Neuronal stem cell (in vitro differentiated cells): ENCODE results near the gene ART5.
"Not testable (repeated sequence)": the region's sequence is repeated elsewhere in the genome, so short reads cannot be mapped to it uniquely, and the experiment has no call there.

ENCODE experiments used
- DNase-seq: peaks from one replicate; pipeline ENCODE4 v3.0.0-alpha.2; 2013; ENCODE audit warnings: low spot score
- H2AFZ ChIP-seq: one replicate; pipeline ENCODE4 v1.6.1; 2013; ENCODE audit warnings: mild to moderate bottlenecking, low read length, inconsistent platforms
- H2AK5ac ChIP-seq: 2 replicates; pipeline ENCODE4 v1.6.1; 2013; ENCODE audit warnings: low read depth, mild to moderate bottlenecking, inconsistent platforms, low read length, moderate library complexity, mixed read lengths
- H2BK120ac ChIP-seq: 2 replicates; pipeline ENCODE4 v1.6.1; 2013; ENCODE audit warnings: low read depth, mild to moderate bottlenecking, inconsistent platforms, low read length, moderate library complexity, mixed read lengths
- H2BK12ac ChIP-seq: one replicate; pipeline ENCODE4 v1.6.1; 2013; ENCODE audit warnings: low read length, inconsistent platforms
- H2BK15ac ChIP-seq: 2 replicates; pipeline ENCODE4 v1.6.1; 2013; ENCODE audit warnings: mild to moderate bottlenecking, low read length, inconsistent platforms, mixed read lengths
- H2BK5ac ChIP-seq: one replicate; pipeline ENCODE4 v1.6.1; 2013; ENCODE audit warnings: inconsistent platforms, mild to moderate bottlenecking, low read length, moderate library complexity
- H3K14ac ChIP-seq: one replicate; pipeline ENCODE4 v1.6.1; 2013; ENCODE audit warnings: low read length, inconsistent platforms
- H3K18ac ChIP-seq: 2 replicates; pipeline ENCODE4 v1.6.1; 2013; ENCODE audit warnings: low read length, inconsistent platforms
- H3K23ac ChIP-seq: 2 replicates; pipeline ENCODE4 v1.6.1; 2013; ENCODE audit warnings: low read depth, mild to moderate bottlenecking, mixed read lengths, low read length, inconsistent platforms; ENCODE audit not compliant: poor library complexity
- H3K27ac ChIP-seq: replicated peaks from 3 replicates; pipeline ENCODE4 v1.5.1; 2013; ENCODE audit warnings: low read length, inconsistent platforms
- H3K27me3 ChIP-seq, 3 experiments: 2 replicates each; pipeline ENCODE4 v1.6.1; 2013; ENCODE audit warnings: low read length in 3 of 3, mild to moderate bottlenecking in 2 of 3, inconsistent platforms in 1 of 3, low read depth in 1 of 3, mixed read lengths in 1 of 3, moderate library complexity in 1 of 3; ENCODE audit not compliant: control insufficient read depth in 3 of 3, insufficient read depth in 3 of 3
- H3K36me3 ChIP-seq, 2 donors: replicated peaks in 1 of 2; 2 replicates each; pipeline ENCODE4 v1.6.1; 2013; ENCODE audit warnings: low read length in 2 of 2; ENCODE audit not compliant: control insufficient read depth in 2 of 2, insufficient read depth in 2 of 2
- H3K4ac ChIP-seq: 2 replicates; pipeline ENCODE4 v1.6.1; 2013; ENCODE audit warnings: inconsistent platforms, mild to moderate bottlenecking, low read length, moderate library complexity
- H3K4me1 ChIP-seq, 2 donors: 1 replicate in 1 of 2; 2 replicates in 1 of 2; pipeline ENCODE4 v1.6.1; 2013; ENCODE audit warnings: low read length in 2 of 2, low read depth in 1 of 2; ENCODE audit not compliant: control insufficient read depth in 2 of 2, insufficient read depth in 1 of 2
- H3K4me2 ChIP-seq: one replicate; pipeline ENCODE4 v1.6.1; 2013; ENCODE audit warnings: mild to moderate bottlenecking, low read length, inconsistent platforms; ENCODE audit not compliant: insufficient read depth, poor library complexity, severe bottlenecking
- H3K4me3 ChIP-seq, 2 donors: 2 replicates each; pipeline ENCODE4 v1.5.1; 2013; ENCODE audit warnings: low read length in 2 of 2, mild to moderate bottlenecking in 2 of 2, inconsistent platforms in 1 of 2, moderate library complexity in 1 of 2
- H3K79me1 ChIP-seq: one replicate; pipeline ENCODE4 v1.6.1; 2013; ENCODE audit warnings: low read depth, mild to moderate bottlenecking, inconsistent platforms, low read length, moderate library complexity
- H3K9ac ChIP-seq: one replicate; pipeline ENCODE4 v1.6.1; 2013; ENCODE audit warnings: mild to moderate bottlenecking, low read depth, low read length, inconsistent platforms; ENCODE audit not compliant: poor library complexity
- H3K9me3 ChIP-seq, 2 donors: replicated peaks in 1 of 2; 2 replicates each; pipeline versions ENCODE3 to v1.6.1; 2013; ENCODE audit warnings: low read length in 2 of 2, mild to moderate bottlenecking in 2 of 2, inconsistent platforms in 1 of 2, low read depth in 1 of 2, mixed read lengths in 1 of 2, moderate library complexity in 1 of 2; ENCODE audit not compliant: control insufficient read depth in 2 of 2, insufficient read depth in 1 of 2
- H4K8ac ChIP-seq: one replicate; pipeline ENCODE4 v1.6.1; 2013; ENCODE audit warnings: low read depth, mild to moderate bottlenecking, inconsistent platforms, low read length, moderate library complexity
- H4K91ac ChIP-seq: one replicate; pipeline ENCODE4 v1.6.1; 2013; ENCODE audit warnings: low read length, low read depth, mild to moderate bottlenecking, inconsistent platforms; ENCODE audit not compliant: poor library complexity
- WGBS, 2 donors: extraction: QIAGEN DNeasy Blood & Tissue Kit; methylation state at CpG; one replicate each; pipeline ENCODE4 v1.1.7; 2013; ENCODE audit warnings: missing lambda C conversion rate in 2 of 2, mixed read lengths in 1 of 2; ENCODE audit not compliant: insufficient read length in 2 of 2, insufficient replicate concordance in 1 of 2; ENCODE audit errors: extremely low coverage in 2 of 2; 5-methylcytosine and 5-hydroxymethylcytosine counted together

ART5 gene

DNA sequence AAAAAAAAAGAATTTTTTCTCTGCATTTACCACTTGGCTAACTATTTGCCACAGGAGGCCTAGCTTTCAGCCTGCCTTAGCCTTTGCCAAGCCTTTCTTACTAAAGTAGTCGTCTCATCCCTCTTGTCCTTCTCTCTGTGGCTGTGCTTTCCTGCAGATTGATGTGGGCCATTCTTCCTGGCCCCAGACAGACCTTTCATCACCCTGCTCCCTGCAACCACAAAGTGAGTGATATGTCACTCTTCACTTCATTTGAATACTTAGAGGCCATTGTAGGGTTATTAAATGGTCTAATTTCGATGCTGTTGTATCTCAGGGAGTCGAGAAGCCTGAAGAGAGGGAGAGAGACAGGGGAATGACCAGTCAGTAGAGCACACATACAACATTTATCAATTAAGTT, 37.6 kb downstream of the ART5 start:
- Histone ChIP-seq H3K18ac (no peak overlapping the region), H2BK120ac (no peak overlapping the region), H2BK15ac (no peak overlapping the region), H3K36me3 (no peaks in the 10 kb centered on the region), H4K8ac (no peak overlapping the region), H2BK12ac (no peak overlapping the region), H2AK5ac (no peak overlapping the region), H4K91ac (no peak overlapping the region), H2AFZ (no peak overlapping the region), H3K4me2 (no peak overlapping the region), H3K4me3 (no peak overlapping the region), H3K27ac (no peak overlapping the region), H2BK5ac (no peak overlapping the region), H3K9me3 (no peaks in the 10 kb centered on the region), H3K23ac (no peak overlapping the region), H3K9ac (no peak overlapping the region), H3K79me1 (no peaks in the 10 kb centered on the region), H3K14ac (no peak overlapping the region), H3K27me3 (peaks cover 0 to 2% (median 0%) of the 10 kb centered on the region in 3 experiments), H3K4me1 (no peaks in the 10 kb centered on the region), H3K4ac (no peak overlapping the region)
- DNase-seq, result no peak
- WGBS, 2 donors, result no CpG with 5 or more reads among the region's 3 CpGs

DNA sequence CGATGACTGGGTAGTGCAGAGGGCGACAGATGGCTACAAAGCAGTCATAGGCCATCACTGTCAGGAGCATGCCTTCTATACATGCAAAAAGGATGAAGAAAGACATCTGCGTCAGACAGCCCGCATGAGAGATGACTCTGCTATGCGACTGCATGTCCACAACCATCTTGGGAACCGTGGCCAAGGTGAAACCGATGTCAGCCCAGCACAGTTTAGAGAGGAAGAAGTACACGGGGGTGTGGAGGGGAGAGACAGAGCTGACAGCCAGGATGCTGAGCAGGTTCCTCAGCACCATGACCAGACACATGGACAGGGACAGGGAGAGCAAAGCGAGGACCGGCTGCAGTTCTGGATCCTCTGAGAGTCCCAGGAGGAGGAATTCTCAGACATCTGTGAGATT, 41.6 kb downstream of the ART5 start:
- not testable (repeated sequence) for H2AFZ ChIP-seq, H2BK15ac ChIP-seq, H3K23ac ChIP-seq, H3K18ac ChIP-seq, H3K4me1 ChIP-seq, H3K79me1 ChIP-seq, H3K9me3 ChIP-seq, H3K4me3 ChIP-seq, H3K27ac ChIP-seq, H4K8ac ChIP-seq, H3K9ac ChIP-seq, H3K4me2 ChIP-seq, H2AK5ac ChIP-seq, H3K14ac ChIP-seq, H3K4ac ChIP-seq, H2BK12ac ChIP-seq, H3K27me3 ChIP-seq, H2BK120ac ChIP-seq, H3K36me3 ChIP-seq, H4K91ac ChIP-seq, DNase-seq, H2BK5ac ChIP-seq
- no CpG with 5 or more reads among the region's 10 CpGs for WGBS, 2 donors

DNA sequence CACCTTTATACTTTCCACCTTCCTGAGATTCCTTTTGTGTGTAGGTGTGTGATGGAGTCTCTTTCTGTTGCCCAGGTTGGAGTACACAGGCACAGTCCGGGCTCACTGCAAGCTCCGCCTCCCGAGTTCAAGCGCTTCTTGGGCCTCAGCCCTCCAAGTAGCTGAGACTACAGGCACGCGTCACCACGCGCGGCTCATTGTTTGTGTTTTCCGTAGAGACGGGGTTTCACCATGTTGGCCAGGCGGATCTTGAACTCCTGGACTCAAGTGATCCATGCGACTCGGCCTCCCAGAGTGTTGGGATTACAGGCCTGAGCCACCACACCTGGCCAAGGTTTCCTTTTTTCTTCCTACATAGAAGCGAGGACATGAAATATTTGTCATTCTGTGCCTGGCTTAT, 44.0 kb downstream of the ART5 start:
- H4K8ac ChIP-seq, H3K27ac ChIP-seq, H3K23ac ChIP-seq, H3K27me3 ChIP-seq, H4K91ac ChIP-seq, H2AFZ ChIP-seq, H3K4me1 ChIP-seq, H2BK12ac ChIP-seq, H2AK5ac ChIP-seq, H3K4me3 ChIP-seq, DNase-seq, H3K9ac ChIP-seq, H3K9me3 ChIP-seq, H3K36me3 ChIP-seq, H3K18ac ChIP-seq, H3K4me2 ChIP-seq, H3K4ac ChIP-seq, H3K14ac ChIP-seq, H2BK15ac ChIP-seq, H3K79me1 ChIP-seq, H2BK120ac ChIP-seq, H2BK5ac ChIP-seq: not testable (repeated sequence)
- no CpG with 5 or more reads among the region's 15 CpGs for WGBS, 2 donors

DNA sequence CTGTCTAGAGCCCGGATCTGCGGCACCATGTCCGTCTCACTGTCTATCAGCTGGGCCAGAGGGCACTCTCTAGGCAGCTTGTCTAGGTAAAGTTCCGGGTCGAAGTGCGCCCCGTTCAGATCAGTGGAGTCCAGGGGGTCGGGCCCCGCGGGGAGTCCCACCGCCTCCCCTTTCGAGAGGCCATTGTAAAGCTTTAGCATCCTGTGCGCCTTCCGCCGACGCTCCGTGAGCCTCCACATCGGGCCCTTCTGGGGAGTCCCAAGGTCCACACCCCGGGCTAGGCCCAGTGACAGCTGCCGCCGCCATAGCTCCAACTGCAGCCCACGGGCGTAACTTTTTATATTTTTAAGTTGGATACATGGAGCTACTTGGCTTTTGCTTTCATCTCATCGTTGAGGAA, 50.5 kb downstream of the ART5 start:
- H2BK5ac ChIP-seq, H2AK5ac ChIP-seq, H2BK12ac ChIP-seq, H3K23ac ChIP-seq, H3K9ac ChIP-seq, H3K14ac ChIP-seq, H3K27me3 ChIP-seq, H3K36me3 ChIP-seq, H4K91ac ChIP-seq, H3K4me2 ChIP-seq, H3K27ac ChIP-seq, H3K9me3 ChIP-seq, H2AFZ ChIP-seq, H3K4me3 ChIP-seq, H3K4me1 ChIP-seq, H3K18ac ChIP-seq, H2BK120ac ChIP-seq, DNase-seq, H3K79me1 ChIP-seq, H4K8ac ChIP-seq, H2BK15ac ChIP-seq, H3K4ac ChIP-seq: not testable (repeated sequence)
- WGBS, 2 donors, result no CpG with 5 or more reads among the region's 24 CpGs
